ENCODE measurements around the gene HIP1R.

GRCh38 chr12:122861587-122861970 lies 26.3 kb downstream of the HIP1R start:
- TF ChIP-seq POLR2A (IDR thresholded peaks at IDR 0.05), result no peak
- TF ChIP-seq, protein P1, sequence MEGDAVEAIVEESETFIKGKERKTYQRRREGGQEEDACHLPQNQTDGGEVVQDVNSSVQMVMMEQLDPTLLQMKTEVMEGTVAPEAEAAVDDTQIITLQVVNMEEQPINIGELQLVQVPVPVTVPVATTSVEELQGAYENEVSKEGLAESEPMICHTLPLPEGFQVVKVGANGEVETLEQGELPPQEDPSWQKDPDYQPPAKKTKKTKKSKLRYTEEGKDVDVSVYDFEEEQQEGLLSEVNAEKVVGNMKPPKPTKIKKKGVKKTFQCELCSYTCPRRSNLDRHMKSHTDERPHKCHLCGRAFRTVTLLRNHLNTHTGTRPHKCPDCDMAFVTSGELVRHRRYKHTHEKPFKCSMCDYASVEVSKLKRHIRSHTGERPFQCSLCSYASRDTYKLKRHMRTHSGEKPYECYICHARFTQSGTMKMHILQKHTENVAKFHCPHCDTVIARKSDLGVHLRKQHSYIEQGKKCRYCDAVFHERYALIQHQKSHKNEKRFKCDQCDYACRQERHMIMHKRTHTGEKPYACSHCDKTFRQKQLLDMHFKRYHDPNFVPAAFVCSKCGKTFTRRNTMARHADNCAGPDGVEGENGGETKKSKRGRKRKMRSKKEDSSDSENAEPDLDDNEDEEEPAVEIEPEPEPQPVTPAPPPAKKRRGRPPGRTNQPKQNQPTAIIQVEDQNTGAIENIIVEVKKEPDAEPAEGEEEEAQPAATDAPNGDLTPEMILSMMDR (IDR thresholded peaks at IDR 0.05), result no peak
- no peak for TF ChIP-seq EP300 (IDR thresholded peaks at IDR 0.05)

Measured in sigmoid colon (tissue), 4 donors.